ENCODE data around the gene FOXP1. TPM values are rescaled to one million over a fixed set of nuclear protein-coding genes. Genes with fewer than 3 reads are reported as not detected.
A peak's percentile ranks its signal among the peaks of the same experiment; 100 is the strongest.

Gene FOXP1
- total and polyA plus RNA-seq, 2 donors = 26.1 to 42.3 TPM

- H3K4me1 ChIP-seq (ENCODE audit: control insufficient read depth in 2 of 2, insufficient read depth in 2 of 2, low read length in 2 of 2) = peaks cover 23 to 31% of the 10 kb centered on the region in 2 donors
- H3K27ac ChIP-seq (ENCODE audit: low read depth in 1 of 2, low read length in 1 of 2) = no peak overlapping the region
- H3K36me3 ChIP-seq (ENCODE audit: control insufficient read depth in 2 of 2, insufficient read depth in 2 of 2, low read length in 1 of 2) = no peaks in the 10 kb centered on the region
- no peaks in the 10 kb centered on the region for H3K9me3 ChIP-seq (ENCODE audit: control insufficient read depth in 2 of 2, insufficient read depth in 1 of 2, low read length in 1 of 2)
- no peaks in the 10 kb centered on the region for H3K27me3 ChIP-seq (ENCODE audit: control insufficient read depth in 2 of 2, insufficient read depth in 1 of 2, low read length in 1 of 2)
- DNase-seq (ENCODE audit: low read depth in 6 of 9, low spot score in 9 of 9) = no peak
- 99% methylated on average over 1 of the region's 1 CpG for WGBS
- no peak overlapping the region for H3K4me3 ChIP-seq (ENCODE audit: low read length in 2 of 2)
Measured at GRCh38 chr3:71393093-71393492, 190.4 kb downstream of the FOXP1 start.

- Histone ChIP-seq H3K27me3 (ENCODE audit: control insufficient read depth in 2 of 2, insufficient read depth in 1 of 2, low read length in 1 of 2) (no peaks in the 10 kb centered on the region), H3K4me1 (ENCODE audit: control insufficient read depth in 2 of 2, insufficient read depth in 2 of 2, low read length in 2 of 2) (peaks cover 23 to 29% of the 10 kb centered on the region in 2 donors)
- 39% methylated on average over 2 of the region's 2 CpGs for WGBS
Measured at GRCh38 chr3:71392251-71392650, 191.3 kb downstream of the FOXP1 start.

GRCh38 chr3:71391361-71391760 lies 192.2 kb downstream of the FOXP1 start:
- peak overlapping the region; percentile 85 to 90 for H3K27ac ChIP-seq (ENCODE audit: low read depth in 1 of 2, low read length in 1 of 2)
- peaks cover 21 to 27% of the 10 kb centered on the region in 2 donors for H3K4me1 ChIP-seq (ENCODE audit: control insufficient read depth in 2 of 2, insufficient read depth in 2 of 2, low read length in 2 of 2)
- WGBS = 37% methylated on average over 7 of the region's 7 CpGs

More at GRCh38 chr3:71392251-71392650, 191.3 kb downstream of the FOXP1 start:
- no peak overlapping the region for H3K4me3 ChIP-seq (ENCODE audit: low read length in 2 of 2)
- no peak for DNase-seq (ENCODE audit: low read depth in 6 of 9, low spot score in 9 of 9)
- H3K9me3 ChIP-seq (ENCODE audit: control insufficient read depth in 2 of 2, insufficient read depth in 1 of 2, low read length in 1 of 2) = no peaks in the 10 kb centered on the region
- no peaks in the 10 kb centered on the region for H3K36me3 ChIP-seq (ENCODE audit: control insufficient read depth in 2 of 2, insufficient read depth in 2 of 2, low read length in 1 of 2)
- H3K27ac ChIP-seq (ENCODE audit: low read depth in 1 of 2, low read length in 1 of 2) = peak overlapping the region in 1 of 2 donors; percentile 6

GRCh38 chr3:71389911-71390573 lies 193.5 kb downstream of the FOXP1 start:
- Histone ChIP-seq H3K27ac (ENCODE audit: low read depth in 1 of 2, low read length in 1 of 2) (peak overlapping the region; percentile 85 to 97), H3K4me1 (ENCODE audit: control insufficient read depth in 2 of 2, insufficient read depth in 2 of 2, low read length in 2 of 2) (peaks cover 24 to 30% of the 10 kb centered on the region in 2 donors), H3K4me3 (ENCODE audit: low read length in 2 of 2) (peak overlapping the region in 1 of 2 donors; percentile 5), H3K9me3 (ENCODE audit: control insufficient read depth in 2 of 2, insufficient read depth in 1 of 2, low read length in 1 of 2) (no peaks in the 10 kb centered on the region), H3K27me3 (ENCODE audit: control insufficient read depth in 2 of 2, insufficient read depth in 1 of 2, low read length in 1 of 2) (no peaks in the 10 kb centered on the region), H3K36me3 (ENCODE audit: control insufficient read depth in 2 of 2, insufficient read depth in 2 of 2, low read length in 1 of 2) (no peaks in the 10 kb centered on the region)
- DNase-seq (ENCODE audit: low read depth in 6 of 9, low spot score in 9 of 9) = peak; percentile 34 to 82 (median 59)
- WGBS = 2% methylated on average over 9 of the region's 9 CpGs

More at GRCh38 chr3:71391361-71391760, 192.2 kb downstream of the FOXP1 start:
- Histone ChIP-seq H3K36me3 (ENCODE audit: control insufficient read depth in 2 of 2, insufficient read depth in 2 of 2, low read length in 1 of 2) (no peaks in the 10 kb centered on the region), H3K9me3 (ENCODE audit: control insufficient read depth in 2 of 2, insufficient read depth in 1 of 2, low read length in 1 of 2) (no peaks in the 10 kb centered on the region), H3K27me3 (ENCODE audit: control insufficient read depth in 2 of 2, insufficient read depth in 1 of 2, low read length in 1 of 2) (no peaks in the 10 kb centered on the region), H3K4me3 (ENCODE audit: low read length in 2 of 2) (no peak overlapping the region)
- no peak for DNase-seq (ENCODE audit: low read depth in 6 of 9, low spot score in 9 of 9)

GRCh38 chr3:71389191-71389590 lies 194.3 kb downstream of the FOXP1 start:
- Histone ChIP-seq H3K9me3 (ENCODE audit: control insufficient read depth in 2 of 2, insufficient read depth in 1 of 2, low read length in 1 of 2) (no peaks in the 10 kb centered on the region), H3K27me3 (ENCODE audit: control insufficient read depth in 2 of 2, insufficient read depth in 1 of 2, low read length in 1 of 2) (no peaks in the 10 kb centered on the region), H3K4me3 (ENCODE audit: low read length in 2 of 2) (no peak overlapping the region), H3K27ac (ENCODE audit: low read depth in 1 of 2, low read length in 1 of 2) (peak overlapping the region; percentile 85), H3K4me1 (ENCODE audit: control insufficient read depth in 2 of 2, insufficient read depth in 2 of 2, low read length in 2 of 2) (peaks cover 28 to 36% of the 10 kb centered on the region in 2 donors), H3K36me3 (ENCODE audit: control insufficient read depth in 2 of 2, insufficient read depth in 2 of 2, low read length in 1 of 2) (no peaks in the 10 kb centered on the region)
- 22% methylated on average over 10 of the region's 10 CpGs for WGBS
- DNase-seq (ENCODE audit: low read depth in 6 of 9, low spot score in 9 of 9) = no peak

GRCh38 chr3:71388535-71389120 lies 194.9 kb downstream of the FOXP1 start:
- no peaks in the 10 kb centered on the region for H3K27me3 ChIP-seq (ENCODE audit: control insufficient read depth in 2 of 2, insufficient read depth in 1 of 2, low read length in 1 of 2)
- WGBS = 54% methylated on average over 6 of the region's 6 CpGs
- H3K4me1 ChIP-seq (ENCODE audit: control insufficient read depth in 2 of 2, insufficient read depth in 2 of 2, low read length in 2 of 2) = peaks cover 28 to 39% of the 10 kb centered on the region in 2 donors
- no peaks in the 10 kb centered on the region for H3K36me3 ChIP-seq (ENCODE audit: control insufficient read depth in 2 of 2, insufficient read depth in 2 of 2, low read length in 1 of 2)
- H3K4me3 ChIP-seq (ENCODE audit: low read length in 2 of 2) = no peak overlapping the region
- H3K27ac ChIP-seq (ENCODE audit: low read depth in 1 of 2, low read length in 1 of 2) = no peak overlapping the region
- no peaks in the 10 kb centered on the region for H3K9me3 ChIP-seq (ENCODE audit: control insufficient read depth in 2 of 2, insufficient read depth in 1 of 2, low read length in 1 of 2)
- no peak for DNase-seq (ENCODE audit: low read depth in 6 of 9, low spot score in 9 of 9)

GRCh38 chr3:71387586-71387985 lies 195.9 kb downstream of the FOXP1 start:
- WGBS = 80% methylated on average over 8 of the region's 8 CpGs
- DNase-seq (ENCODE audit: low read depth in 6 of 9, low spot score in 9 of 9) = no peak
- Histone ChIP-seq H3K27ac (ENCODE audit: low read depth in 1 of 2, low read length in 1 of 2) (no peak overlapping the region), H3K4me1 (ENCODE audit: control insufficient read depth in 2 of 2, insufficient read depth in 2 of 2, low read length in 2 of 2) (peaks cover 32 to 39% of the 10 kb centered on the region in 2 donors), H3K4me3 (ENCODE audit: low read length in 2 of 2) (no peak overlapping the region), H3K36me3 (ENCODE audit: control insufficient read depth in 2 of 2, insufficient read depth in 2 of 2, low read length in 1 of 2) (no peaks in the 10 kb centered on the region), H3K9me3 (ENCODE audit: control insufficient read depth in 2 of 2, insufficient read depth in 1 of 2, low read length in 1 of 2) (no peaks in the 10 kb centered on the region), H3K27me3 (ENCODE audit: control insufficient read depth in 2 of 2, insufficient read depth in 1 of 2, low read length in 1 of 2) (no peaks in the 10 kb centered on the region)

- H3K9me3 ChIP-seq (ENCODE audit: control insufficient read depth in 2 of 2, insufficient read depth in 1 of 2, low read length in 1 of 2) = no peaks in the 10 kb centered on the region
- peak in 1 of 9 donors; percentile 39 for DNase-seq (ENCODE audit: low read depth in 6 of 9, low spot score in 9 of 9)
- H3K27me3 ChIP-seq (ENCODE audit: control insufficient read depth in 2 of 2, insufficient read depth in 1 of 2, low read length in 1 of 2) = no peaks in the 10 kb centered on the region
- H3K36me3 ChIP-seq (ENCODE audit: control insufficient read depth in 2 of 2, insufficient read depth in 2 of 2, low read length in 1 of 2) = no peaks in the 10 kb centered on the region
- peak overlapping the region in 1 of 2 donors; percentile 26 for H3K27ac ChIP-seq (ENCODE audit: low read depth in 1 of 2, low read length in 1 of 2)
- 55% methylated on average over 7 of the region's 7 CpGs for WGBS
- peaks cover 15 to 24% of the 10 kb centered on the region in 2 donors for H3K4me1 ChIP-seq (ENCODE audit: control insufficient read depth in 2 of 2, insufficient read depth in 2 of 2, low read length in 2 of 2)
- H3K4me3 ChIP-seq (ENCODE audit: low read length in 2 of 2) = no peak overlapping the region
Measured at GRCh38 chr3:71384837-71385716, 198.5 kb downstream of the FOXP1 start.

GRCh38 chr3:71384388-71384787 lies 199.1 kb downstream of the FOXP1 start:
- Histone ChIP-seq H3K27me3 (ENCODE audit: control insufficient read depth in 2 of 2, insufficient read depth in 1 of 2, low read length in 1 of 2) (no peaks in the 10 kb centered on the region), H3K4me1 (ENCODE audit: control insufficient read depth in 2 of 2, insufficient read depth in 2 of 2, low read length in 2 of 2) (peaks cover 14 to 19% of the 10 kb centered on the region in 2 donors), H3K36me3 (ENCODE audit: control insufficient read depth in 2 of 2, insufficient read depth in 2 of 2, low read length in 1 of 2) (no peaks in the 10 kb centered on the region), H3K4me3 (ENCODE audit: low read length in 2 of 2) (no peak overlapping the region), H3K27ac (ENCODE audit: low read depth in 1 of 2, low read length in 1 of 2) (no peak overlapping the region), H3K9me3 (ENCODE audit: control insufficient read depth in 2 of 2, insufficient read depth in 1 of 2, low read length in 1 of 2) (no peaks in the 10 kb centered on the region)
- no peak for DNase-seq (ENCODE audit: low read depth in 6 of 9, low spot score in 9 of 9)
- 76% methylated on average over 3 of the region's 3 CpGs for WGBS
